ENCODE measurements around the gene SLC38A2. TPM values are rescaled to one million over a fixed set of nuclear protein-coding genes. Genes with fewer than 3 reads are reported as not detected.
"Not testable (repeated sequence)": the region's sequence is repeated elsewhere in the genome, so short reads cannot be mapped to it uniquely, and the experiment has no call there.

SLC38A2 gene
- total RNA-seq, 1 donor from 2014 or later: 165 TPM

- intact Hi-C loops (cut with micrococcal nuclease); ATAC-seq; DNase-seq: not testable (repeated sequence)
These were observed 27.1 kb upstream of the SLC38A2 start for GRCh38 chr12:46399461-46400248.

- ATAC-seq (peak; percentile 95), DNase-seq (no peak)
- intact Hi-C loops (cut with micrococcal nuclease): no loop called here
These were observed 24.3 kb upstream of the SLC38A2 start for GRCh38 chr12:46396826-46397225.

- intact Hi-C loops (cut with micrococcal nuclease): no loop called here
- DNase-seq (no peak), ATAC-seq (no peak)
These were observed 22.8 kb upstream of the SLC38A2 start for GRCh38 chr12:46395388-46395787.

- intact Hi-C loops (cut with micrococcal nuclease): no loop called here
- no peak for ATAC-seq
- DNase-seq: no peak
These were observed 19.1 kb upstream of the SLC38A2 start for GRCh38 chr12:46391630-46392029.

GRCh38 chr12:46390881-46391280 is 18.3 kb upstream of the SLC38A2 start:
- intact Hi-C loops (cut with micrococcal nuclease): no loop called here
- no peak for DNase-seq
- no peak for ATAC-seq

GRCh38 chr12:46390304-46390703 is 17.7 kb upstream of the SLC38A2 start:
- no peak for ATAC-seq

GRCh38 chr12:46389031-46389616 is 16.6 kb upstream of the SLC38A2 start:
- intact Hi-C loops (cut with micrococcal nuclease): loop anchor here (10.0 kb wide), 2 partner anchors 76 to 166 kb away; no protein-coding TSS in a partner anchor
- DNase-seq (no peak), ATAC-seq (peak; percentile 52)

More at GRCh38 chr12:46390304-46390703, 17.7 kb upstream of the SLC38A2 start:
- no peak for DNase-seq
- intact Hi-C loops (cut with micrococcal nuclease): no loop called here

GRCh38 chr12:46388427-46389021 is 16.0 kb upstream of the SLC38A2 start:
- DNase-seq (no peak), ATAC-seq (no peak)
- intact Hi-C loops (cut with micrococcal nuclease): loop anchor here (10.0 kb wide), 2 partner anchors 76 to 166 kb away; no protein-coding TSS in a partner anchor

GRCh38 chr12:46387670-46388069 is 15.1 kb upstream of the SLC38A2 start:
- intact Hi-C loops (cut with micrococcal nuclease): loop anchor here (10.0 kb wide), 2 partner anchors 77 to 167 kb away; no protein-coding TSS in a partner anchor
- no peak for ATAC-seq
- no peak for DNase-seq

- intact Hi-C loops (cut with micrococcal nuclease): loop anchor here (10.0 kb wide), 2 partner anchors 78 to 168 kb away; no protein-coding TSS in a partner anchor
- DNase-seq (peak; percentile 50), ATAC-seq (no peak)
These were observed 14.5 kb upstream of the SLC38A2 start for GRCh38 chr12:46386877-46387629.

- ATAC-seq: no peak
- intact Hi-C loops (cut with micrococcal nuclease): loop anchor here (10.0 kb wide), 2 partner anchors 78 to 168 kb away; no protein-coding TSS in a partner anchor
- no peak for DNase-seq
These were observed 13.8 kb upstream of the SLC38A2 start for GRCh38 chr12:46386360-46386867.

GRCh38 chr12:46385438-46385837 is 12.9 kb upstream of the SLC38A2 start:
- no peak for ATAC-seq
- DNase-seq: no peak
- intact Hi-C loops (cut with micrococcal nuclease): loop anchor here (10.0 kb wide), 2 partner anchors 79 to 169 kb away; no protein-coding TSS in a partner anchor

- ATAC-seq: no peak
- intact Hi-C loops (cut with micrococcal nuclease): loop anchor here (10.0 kb wide), 2 partner anchors 80 to 170 kb away; no protein-coding TSS in a partner anchor
These were observed 12.1 kb upstream of the SLC38A2 start for GRCh38 chr12:46384451-46385309.

GRCh38 chr12:46383654-46384450 is 11.3 kb upstream of the SLC38A2 start:
- peak; percentile 90 for ATAC-seq
- intact Hi-C loops (cut with micrococcal nuclease): loop anchor here (10.0 kb wide), 2 partner anchors 81 to 171 kb away; no protein-coding TSS in a partner anchor

More at GRCh38 chr12:46384451-46385309, 12.1 kb upstream of the SLC38A2 start:
- no peak for DNase-seq

GRCh38 chr12:46382964-46383653 is 10.5 kb upstream of the SLC38A2 start:
- DNase-seq (peak; percentile 98), ATAC-seq (peak; percentile 92)
- intact Hi-C loops (cut with micrococcal nuclease): loop anchor here (10.0 kb wide), 2 partner anchors 82 to 172 kb away; no protein-coding TSS in a partner anchor

More at GRCh38 chr12:46383654-46384450, 11.3 kb upstream of the SLC38A2 start:
- DNase-seq: peak; percentile 97

GRCh38 chr12:46382408-46382963 is 9.9 kb upstream of the SLC38A2 start:
- intact Hi-C loops (cut with micrococcal nuclease): loop anchor here (10.0 kb wide), 2 partner anchors 82 to 172 kb away; no protein-coding TSS in a partner anchor
- ATAC-seq (no peak), DNase-seq (no peak)
